Testis (tissue), 2 donors: Measurements from ENCODE around the gene TMEM164.
A peak's percentile ranks its signal among the peaks of the same experiment; 100 is the strongest.

Experiments
- POLR2A ChIP-seq: fragments of 450-650 bp; IDR thresholded peaks from one replicate; pipeline ENCODE4 v1.6.1; 2017; ENCODE audit warnings: antibody characterized with exemption, mild to moderate bottlenecking, moderate library complexity
- TF ChIP-seq, protein P1 (sequence below), 3 experiments: fragments of 450-650 bp in 2 of 3; fragments of 200-600 bp in 1 of 3; sonication (generic) in 1 of 3; IDR thresholded peaks; one replicate each; pipeline ENCODE4 v1.5.1; 2016 to 2019; ENCODE audit warnings: antibody characterized with exemption in 3 of 3, mild to moderate bottlenecking in 2 of 3, moderate library complexity in 1 of 3

DNA sequence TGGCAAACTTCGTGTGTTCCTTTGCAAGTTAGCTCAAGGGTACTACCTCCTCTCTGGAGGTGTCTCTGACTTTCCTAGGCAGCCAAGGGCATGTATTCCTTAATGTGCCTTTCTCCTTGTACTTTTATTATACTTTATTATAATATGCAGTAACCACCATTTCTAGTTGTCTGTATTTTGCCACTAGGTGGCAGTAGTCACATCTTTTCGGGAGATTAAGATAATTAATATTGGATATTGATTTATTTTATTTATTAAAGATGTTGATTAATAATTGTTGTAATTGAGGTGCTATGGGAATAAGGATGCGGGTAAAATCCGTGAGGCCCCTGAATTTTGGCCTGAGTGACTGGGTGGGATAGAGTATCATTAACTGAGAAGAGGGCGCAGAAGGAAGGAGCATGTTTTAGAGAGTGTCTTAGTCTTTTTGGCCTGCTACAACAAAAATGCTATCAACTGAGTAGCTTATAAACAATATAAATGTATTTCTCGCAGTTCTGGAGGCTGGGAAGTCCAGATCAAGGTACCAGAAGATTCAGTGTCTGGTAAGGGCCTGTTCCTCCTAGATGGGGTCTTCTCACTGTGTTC, 153.3 kb downstream of the TMEM164 start:
- TF ChIP-seq, protein P1, sequence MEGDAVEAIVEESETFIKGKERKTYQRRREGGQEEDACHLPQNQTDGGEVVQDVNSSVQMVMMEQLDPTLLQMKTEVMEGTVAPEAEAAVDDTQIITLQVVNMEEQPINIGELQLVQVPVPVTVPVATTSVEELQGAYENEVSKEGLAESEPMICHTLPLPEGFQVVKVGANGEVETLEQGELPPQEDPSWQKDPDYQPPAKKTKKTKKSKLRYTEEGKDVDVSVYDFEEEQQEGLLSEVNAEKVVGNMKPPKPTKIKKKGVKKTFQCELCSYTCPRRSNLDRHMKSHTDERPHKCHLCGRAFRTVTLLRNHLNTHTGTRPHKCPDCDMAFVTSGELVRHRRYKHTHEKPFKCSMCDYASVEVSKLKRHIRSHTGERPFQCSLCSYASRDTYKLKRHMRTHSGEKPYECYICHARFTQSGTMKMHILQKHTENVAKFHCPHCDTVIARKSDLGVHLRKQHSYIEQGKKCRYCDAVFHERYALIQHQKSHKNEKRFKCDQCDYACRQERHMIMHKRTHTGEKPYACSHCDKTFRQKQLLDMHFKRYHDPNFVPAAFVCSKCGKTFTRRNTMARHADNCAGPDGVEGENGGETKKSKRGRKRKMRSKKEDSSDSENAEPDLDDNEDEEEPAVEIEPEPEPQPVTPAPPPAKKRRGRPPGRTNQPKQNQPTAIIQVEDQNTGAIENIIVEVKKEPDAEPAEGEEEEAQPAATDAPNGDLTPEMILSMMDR (IDR thresholded peaks at IDR 0.05) = peak in 1 of 3 experiments; percentile 65
- no peak for TF ChIP-seq POLR2A
